ENCODE data around the gene CCNC.

The CCNC gene

GRCh38 chr6:99589907-99590493, 21.5 kb upstream of the CCNC start:
- in situ Hi-C loops (cut with MboI; ENCODE audit: low sequenced_read_pairs) = loop anchor here (25.0 kb wide), 1 partner anchor 222 kb away; no protein-coding TSS in a partner anchor
- H3K27me3 ChIP-seq (ENCODE audit: low read depth) = peaks cover 16% of the 10 kb centered on the region

GRCh38 chr6:99589290-99589672, 20.8 kb upstream of the CCNC start:
- H3K36me3 ChIP-seq (replicated peaks) = no peaks in the 10 kb centered on the region
- DNase-seq (ENCODE audit: low spot score in 2 of 2) = peak in 1 of 2 experiments; percentile 58
- H3K4me1 ChIP-seq = peaks cover 8% of the 10 kb centered on the region
- peak overlapping the region; percentile 34 for H3K4me3 ChIP-seq
- H3K9me3 ChIP-seq = no peaks in the 10 kb centered on the region
- in situ Hi-C loops (cut with MboI; ENCODE audit: low sequenced_read_pairs) = loop anchor here (25.0 kb wide), 1 partner anchor 223 kb away; no protein-coding TSS in a partner anchor
- peaks cover 16% of the 10 kb centered on the region for H3K27me3 ChIP-seq (ENCODE audit: low read depth)

More at GRCh38 chr6:99589907-99590493, 21.5 kb upstream of the CCNC start:
- no peak for DNase-seq (ENCODE audit: low spot score in 2 of 2)
- Histone ChIP-seq H3K36me3 (replicated peaks) (no peaks in the 10 kb centered on the region), H3K4me1 (peaks cover 8% of the 10 kb centered on the region), H3K4me3 (no peak overlapping the region), H3K9me3 (no peaks in the 10 kb centered on the region; the same call in 1 of the 2 replicates)

- peak overlapping the region; percentile 34 for H3K4me3 ChIP-seq
- H3K4me1 ChIP-seq = peaks cover 8% of the 10 kb centered on the region
- H3K36me3 ChIP-seq (replicated peaks) = no peaks in the 10 kb centered on the region
- peaks cover 11% of the 10 kb centered on the region for H3K27me3 ChIP-seq (ENCODE audit: low read depth)
- DNase-seq (ENCODE audit: low spot score in 2 of 2) = peak; percentile 79 to 86
- H3K9me3 ChIP-seq = no peaks in the 10 kb centered on the region
- in situ Hi-C loops (cut with MboI; ENCODE audit: low sequenced_read_pairs) = loop anchor here (25.0 kb wide), 1 partner anchor 224 kb away; no protein-coding TSS in a partner anchor
These were observed 20.3 kb upstream of the CCNC start for GRCh38 chr6:99588618-99589289.

DNA sequence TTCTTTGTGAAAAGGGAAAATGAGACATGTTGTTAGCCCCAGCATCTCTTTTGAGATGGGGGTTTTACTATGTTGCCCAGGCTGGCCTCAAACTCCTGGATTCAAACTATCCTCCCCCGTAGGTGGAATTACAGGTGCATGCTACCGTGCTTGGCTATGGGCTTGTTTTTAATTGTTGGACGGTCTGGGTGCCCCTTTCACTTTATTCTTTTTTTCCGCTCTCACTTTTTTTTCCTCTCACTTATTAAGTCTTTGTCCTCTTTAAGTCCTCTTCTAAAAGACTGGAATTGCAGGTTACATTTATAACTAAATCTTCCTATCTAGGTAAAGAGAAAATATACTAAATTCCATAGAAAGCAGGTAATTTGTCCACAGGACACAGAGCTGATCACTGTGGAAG, 19.3 kb upstream of the CCNC start:
- Histone ChIP-seq H3K4me1 (peaks cover 8% of the 10 kb centered on the region), H3K9me3 (no peaks in the 10 kb centered on the region), H3K27me3 (ENCODE audit: low read depth) (0 out of 2 replicates have a peak, but pooled peaks cover 7% of the 10 kb centered on the region), H3K36me3 (replicated peaks) (no peaks in the 10 kb centered on the region), H3K4me3 (no peak overlapping the region)
- in situ Hi-C loops (cut with MboI; ENCODE audit: low sequenced_read_pairs) = loop anchor here (25.0 kb wide), 1 partner anchor 225 kb away; no protein-coding TSS in a partner anchor
- no peak for DNase-seq (ENCODE audit: low spot score in 2 of 2)

- H3K27me3 ChIP-seq (ENCODE audit: low read depth) = no peaks in the 10 kb centered on the region
- no peaks in the 10 kb centered on the region for H3K9me3 ChIP-seq
- H3K36me3 ChIP-seq (replicated peaks) = no peaks in the 10 kb centered on the region
- no peak for DNase-seq (ENCODE audit: low spot score in 2 of 2)
- H3K4me3 ChIP-seq = no peak overlapping the region
- H3K4me1 ChIP-seq = no peaks in the 10 kb centered on the region
- in situ Hi-C loops (cut with MboI; ENCODE audit: low sequenced_read_pairs) = loop anchor here (25.0 kb wide), 1 partner anchor 233 kb away; no protein-coding TSS in a partner anchor
These were observed 11.3 kb upstream of the CCNC start for GRCh38 chr6:99579781-99580180.

- DNase-seq (ENCODE audit: low spot score in 2 of 2) = no peak
- Histone ChIP-seq H3K4me1 (no peaks in the 10 kb centered on the region), H3K4me3 (no peak overlapping the region), H3K27me3 (ENCODE audit: low read depth) (no peaks in the 10 kb centered on the region), H3K36me3 (replicated peaks) (no peaks in the 10 kb centered on the region), H3K9me3 (no peaks in the 10 kb centered on the region)
- in situ Hi-C loops (cut with MboI; ENCODE audit: low sequenced_read_pairs) = loop anchor here (25.0 kb wide), 1 partner anchor 237 kb away; no protein-coding TSS in a partner anchor
These were observed 7.2 kb upstream of the CCNC start for GRCh38 chr6:99575544-99576227.

DNA sequence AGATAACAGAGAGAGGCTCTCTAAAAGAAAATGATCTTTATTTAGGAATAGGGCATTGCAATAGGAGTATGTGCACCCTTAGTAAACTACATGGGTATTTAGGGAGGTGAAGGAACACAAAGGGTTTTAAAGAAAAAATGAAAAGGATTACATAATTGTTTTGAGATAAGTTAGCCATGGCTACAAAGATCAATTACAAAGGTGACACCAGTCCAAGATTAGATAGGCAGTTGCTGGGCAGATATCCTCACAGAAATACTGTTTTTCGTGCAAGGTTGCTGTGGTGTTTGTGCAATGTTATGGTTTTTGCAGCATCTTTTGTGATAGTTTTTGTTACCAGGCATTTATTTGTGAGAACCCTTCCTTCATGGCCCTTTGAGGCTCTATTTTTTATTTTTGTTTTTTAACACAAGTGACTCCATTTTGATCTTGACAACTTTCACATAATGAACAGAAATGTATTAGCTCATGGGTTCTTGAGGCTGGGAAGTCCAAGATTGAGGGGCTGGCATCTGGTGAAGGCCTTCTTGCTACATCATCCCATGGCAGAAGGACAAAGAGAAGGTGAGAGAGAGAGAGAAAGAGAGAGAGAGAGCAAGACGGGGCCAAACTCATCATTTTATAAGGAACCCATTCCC, 5.6 kb upstream of the CCNC start:
- Histone ChIP-seq H3K27me3 (ENCODE audit: low read depth) (no peaks in the 10 kb centered on the region), H3K4me3 (no peak overlapping the region), H3K4me1 (no peaks in the 10 kb centered on the region), H3K9me3 (no peaks in the 10 kb centered on the region), H3K36me3 (replicated peaks) (no peaks in the 10 kb centered on the region)
- DNase-seq (ENCODE audit: low spot score in 2 of 2) = no peak
- in situ Hi-C loops (cut with MboI; ENCODE audit: low sequenced_read_pairs) = no loop called here

GRCh38 chr6:99563056-99563723, 5.3 kb downstream of the CCNC start:
- in situ Hi-C loops (cut with MboI; ENCODE audit: low sequenced_read_pairs) = no loop called here
- Histone ChIP-seq H3K9me3 (0 out of 2 replicates have a peak, but pooled peaks cover 2% of the 10 kb centered on the region), H3K27me3 (ENCODE audit: low read depth) (no peaks in the 10 kb centered on the region), H3K4me3 (no peak overlapping the region), H3K36me3 (replicated peaks) (peaks cover 17% of the 10 kb centered on the region), H3K4me1 (peaks cover 11% of the 10 kb centered on the region)
- DNase-seq (ENCODE audit: low spot score in 2 of 2) = no peak

GRCh38 chr6:99560668-99561067, 7.8 kb downstream of the CCNC start:
- no peak for DNase-seq (ENCODE audit: low spot score in 2 of 2)
- Histone ChIP-seq H3K27me3 (ENCODE audit: low read depth) (no peaks in the 10 kb centered on the region), H3K9me3 (no peaks in the 10 kb centered on the region), H3K4me3 (no peak overlapping the region), H3K36me3 (replicated peaks) (peaks cover 36% of the 10 kb centered on the region), H3K4me1 (peaks cover 5% of the 10 kb centered on the region)
- in situ Hi-C loops (cut with MboI; ENCODE audit: low sequenced_read_pairs) = no loop called here

- no peak overlapping the region for H3K4me3 ChIP-seq
- DNase-seq (ENCODE audit: low spot score in 2 of 2) = no peak
- in situ Hi-C loops (cut with MboI; ENCODE audit: low sequenced_read_pairs) = no loop called here
- H3K4me1 ChIP-seq = peaks cover 5% of the 10 kb centered on the region
- H3K27me3 ChIP-seq (ENCODE audit: low read depth) = no peaks in the 10 kb centered on the region
- H3K36me3 ChIP-seq (replicated peaks) = peaks cover 49% of the 10 kb centered on the region
- H3K9me3 ChIP-seq = no peaks in the 10 kb centered on the region
These were observed 9.4 kb downstream of the CCNC start for GRCh38 chr6:99559057-99559456.

- no peak for DNase-seq (ENCODE audit: low spot score in 2 of 2)
- Histone ChIP-seq H3K9me3 (no peaks in the 10 kb centered on the region), H3K4me1 (no peaks in the 10 kb centered on the region), H3K36me3 (replicated peaks) (peaks cover 61% of the 10 kb centered on the region), H3K27me3 (ENCODE audit: low read depth) (no peaks in the 10 kb centered on the region), H3K4me3 (no peak overlapping the region)
- in situ Hi-C loops (cut with MboI; ENCODE audit: low sequenced_read_pairs) = no loop called here
These were observed 14.6 kb downstream of the CCNC start for GRCh38 chr6:99553888-99554287.

GRCh38 chr6:99550046-99550748, 18.3 kb downstream of the CCNC start:
- in situ Hi-C loops (cut with MboI; ENCODE audit: low sequenced_read_pairs) = no loop called here
- Histone ChIP-seq H3K27me3 (ENCODE audit: low read depth) (no peaks in the 10 kb centered on the region), H3K9me3 (no peaks in the 10 kb centered on the region), H3K36me3 (replicated peaks) (peaks cover 49% of the 10 kb centered on the region), H3K4me1 (no peaks in the 10 kb centered on the region), H3K4me3 (no peak overlapping the region)
- no peak for DNase-seq (ENCODE audit: low spot score in 2 of 2)

DNA sequence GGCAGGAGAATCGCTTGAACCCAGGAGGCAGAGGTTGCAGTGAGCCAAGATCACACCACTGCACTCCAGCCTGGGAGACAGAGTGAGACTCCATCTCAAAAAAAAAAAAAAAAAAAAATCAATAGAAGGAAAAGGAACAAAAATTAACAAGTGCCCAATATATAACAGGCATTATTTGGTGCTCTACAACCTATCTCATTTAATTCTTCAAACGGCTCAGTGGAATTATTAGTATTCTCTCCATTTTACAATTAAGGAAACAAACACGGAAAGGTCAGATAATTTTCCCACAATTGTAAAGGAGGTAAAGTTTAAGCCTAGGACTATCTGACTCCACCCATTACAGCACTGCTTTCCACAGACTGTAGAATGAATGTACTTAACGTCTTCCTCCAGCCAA, 19.8 kb downstream of the CCNC start:
- DNase-seq (ENCODE audit: low spot score in 2 of 2) = no peak
- Histone ChIP-seq H3K36me3 (replicated peaks) (peaks cover 50% of the 10 kb centered on the region), H3K4me1 (no peaks in the 10 kb centered on the region), H3K9me3 (no peaks in the 10 kb centered on the region), H3K27me3 (ENCODE audit: low read depth) (no peaks in the 10 kb centered on the region), H3K4me3 (no peak overlapping the region)
- in situ Hi-C loops (cut with MboI; ENCODE audit: low sequenced_read_pairs) = no loop called here

All from HAP-1 (cell line).